Mucosa of descending colon (tissue), 3 donors: ENCODE results near the gene OR12D2. TPM values are rescaled to one million over a fixed set of nuclear protein-coding genes. Genes with fewer than 3 reads are reported as not detected.
"Not testable (repeated sequence)": the region's sequence is repeated elsewhere in the genome, so short reads cannot be mapped to it uniquely, and the experiment has no call there.

Source experiments
- ATAC-seq: fragments of 200-7000 bp; cut with Tn5 transposase; one replicate; pipeline ENCODE4 v1.9.1; 2020; ENCODE audit warnings: mild to moderate bottlenecking, moderate library complexity
- DNase-seq, 3 donors: peaks; one replicate each; pipeline ENCODE4 v3.0.0-alpha.2; 2020
- H3K36me3 ChIP-seq: fragments of 200-600 bp; one replicate; pipeline ENCODE4 v1.8.0; 2021; ENCODE audit warnings: low read depth, mild to moderate bottlenecking
- H3K4me1 ChIP-seq: fragments of 200-600 bp; one replicate; pipeline ENCODE4 v1.8.0; 2021; ENCODE audit warnings: low read depth, mild to moderate bottlenecking
- H3K4me3 ChIP-seq: fragments of 200-600 bp; one replicate; pipeline ENCODE4 v1.8.0; 2021; ENCODE audit warnings: mild to moderate bottlenecking
- H3K9me3 ChIP-seq: fragments of 200-600 bp; one replicate; pipeline ENCODE4 v1.8.0; 2021; ENCODE audit warnings: mild to moderate bottlenecking
- intact Hi-C, 2 donors: fragments of 100-400 bp; cut with DNase I in 1 of 2; cut with micrococcal nuclease in 1 of 2; formaldehyde crosslinking; loops; one replicate each; pipeline versions ENCODE4 v1.11.0 to v1.11.1; 2022; cut with DNase I, micrococcal nuclease
- total RNA-seq, 3 donors: library from RNA; stranded (reverse); fragmentation: NEBNext Ultra II Directional in 2 of 3; extraction: Animal tissue kit (Norgen Biotek cat#: 25700) in 2 of 3; gene quantifications; one replicate each; pipeline versions ENCODE4 v1.2.1 to v1.2.4, GENCODE V29; 2021 to 2023
- TF ChIP-seq, protein P1 (sequence below): fragments of 200-600 bp; IDR thresholded peaks from one replicate; pipeline ENCODE4 v1.8.0; 2022; ENCODE audit warnings: antibody characterized with exemption, mild to moderate bottlenecking
- donor health status: DM: no; HTN: no; CAD: no; lungs with moderate emphysema.
- donor health status: DM: no; HTN: no; CAD: no.
- donor health status: DM: no; HTN: yes; CAD: no.

The OR12D2 gene
- total RNA-seq, 3 donors from 2014 or later, result not detected

DNA sequence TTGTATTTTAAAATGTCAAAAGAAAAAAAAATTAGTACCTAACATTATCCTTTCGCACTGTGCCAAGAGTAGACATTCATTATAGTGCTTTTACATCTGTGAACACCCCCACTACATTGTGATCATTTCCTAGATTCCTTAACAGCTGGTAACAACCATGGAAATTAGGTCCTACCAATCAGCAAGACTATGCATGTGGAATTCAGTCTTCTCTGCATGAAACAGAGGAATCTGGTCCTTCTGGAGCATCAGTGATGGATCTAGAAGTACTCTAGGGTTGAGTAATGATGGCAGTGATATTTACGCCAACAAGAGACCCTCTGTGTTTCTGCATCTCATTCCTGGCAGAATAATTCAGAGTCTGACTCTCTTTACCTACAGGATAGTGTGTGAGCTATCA lies 28.7 kb downstream of the OR12D2 start:
- Histone ChIP-seq H3K4me3 (no peak overlapping the region), H3K36me3 (no peaks in the 10 kb centered on the region), H3K4me1 (no peaks in the 10 kb centered on the region), H3K9me3 (no peaks in the 10 kb centered on the region)
- TF ChIP-seq, protein P1, sequence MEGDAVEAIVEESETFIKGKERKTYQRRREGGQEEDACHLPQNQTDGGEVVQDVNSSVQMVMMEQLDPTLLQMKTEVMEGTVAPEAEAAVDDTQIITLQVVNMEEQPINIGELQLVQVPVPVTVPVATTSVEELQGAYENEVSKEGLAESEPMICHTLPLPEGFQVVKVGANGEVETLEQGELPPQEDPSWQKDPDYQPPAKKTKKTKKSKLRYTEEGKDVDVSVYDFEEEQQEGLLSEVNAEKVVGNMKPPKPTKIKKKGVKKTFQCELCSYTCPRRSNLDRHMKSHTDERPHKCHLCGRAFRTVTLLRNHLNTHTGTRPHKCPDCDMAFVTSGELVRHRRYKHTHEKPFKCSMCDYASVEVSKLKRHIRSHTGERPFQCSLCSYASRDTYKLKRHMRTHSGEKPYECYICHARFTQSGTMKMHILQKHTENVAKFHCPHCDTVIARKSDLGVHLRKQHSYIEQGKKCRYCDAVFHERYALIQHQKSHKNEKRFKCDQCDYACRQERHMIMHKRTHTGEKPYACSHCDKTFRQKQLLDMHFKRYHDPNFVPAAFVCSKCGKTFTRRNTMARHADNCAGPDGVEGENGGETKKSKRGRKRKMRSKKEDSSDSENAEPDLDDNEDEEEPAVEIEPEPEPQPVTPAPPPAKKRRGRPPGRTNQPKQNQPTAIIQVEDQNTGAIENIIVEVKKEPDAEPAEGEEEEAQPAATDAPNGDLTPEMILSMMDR, result no peak
- no peak for DNase-seq
- intact Hi-C loops, result no loop called here
- no peak for ATAC-seq

DNA sequence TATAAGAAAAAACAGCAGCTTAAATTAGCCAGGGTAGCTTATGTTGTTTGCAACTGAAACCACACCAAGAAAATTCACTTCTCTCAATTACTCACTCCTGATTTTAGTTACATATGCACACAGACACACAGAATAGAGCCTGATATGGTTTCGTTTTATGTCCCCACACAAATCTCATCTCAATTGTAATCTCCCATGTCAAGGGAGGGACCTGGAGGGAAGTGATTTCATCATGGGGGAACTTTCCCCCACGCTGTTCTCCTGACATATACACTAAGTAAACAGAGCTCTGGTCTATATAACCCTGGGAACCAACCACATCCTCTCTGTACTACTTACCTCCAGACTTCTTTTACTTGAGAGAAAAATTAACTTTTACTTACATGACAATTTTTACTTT lies 29.1 kb downstream of the OR12D2 start:
- intact Hi-C loops, result no loop called here
- H3K9me3 ChIP-seq, result no peaks in the 10 kb centered on the region
- no peaks in the 10 kb centered on the region for H3K36me3 ChIP-seq
- ATAC-seq (no peak), DNase-seq (no peak)
- H3K4me1 ChIP-seq, result no peaks in the 10 kb centered on the region
- TF ChIP-seq, protein P1, result no peak
- H3K4me3 ChIP-seq, result no peak overlapping the region

DNA sequence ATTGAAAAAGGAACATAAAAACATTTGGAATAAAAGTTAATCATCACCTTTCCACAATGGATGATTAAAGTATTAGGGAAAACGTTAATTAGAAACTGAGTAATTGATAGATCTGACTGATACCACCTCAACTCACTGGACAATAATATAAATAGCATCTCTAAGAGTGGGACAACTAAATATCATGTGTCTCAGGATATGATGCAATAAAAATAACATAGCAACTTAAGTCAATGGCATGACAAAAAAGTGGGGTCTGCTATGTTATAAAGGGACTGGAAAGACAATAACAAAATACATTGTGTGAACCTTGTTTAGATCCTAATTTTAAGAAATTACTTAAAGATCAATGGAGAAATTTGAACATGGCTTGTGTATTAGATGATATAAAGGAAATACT lies 29.6 kb downstream of the OR12D2 start:
- no peaks in the 10 kb centered on the region for H3K9me3 ChIP-seq
- DNase-seq (no peak), ATAC-seq (no peak)
- H3K4me1 ChIP-seq, result no peaks in the 10 kb centered on the region
- H3K4me3 ChIP-seq, result no peak overlapping the region
- H3K36me3 ChIP-seq, result no peaks in the 10 kb centered on the region
- intact Hi-C loops, result no loop called here
- TF ChIP-seq, protein P1, result no peak

DNA sequence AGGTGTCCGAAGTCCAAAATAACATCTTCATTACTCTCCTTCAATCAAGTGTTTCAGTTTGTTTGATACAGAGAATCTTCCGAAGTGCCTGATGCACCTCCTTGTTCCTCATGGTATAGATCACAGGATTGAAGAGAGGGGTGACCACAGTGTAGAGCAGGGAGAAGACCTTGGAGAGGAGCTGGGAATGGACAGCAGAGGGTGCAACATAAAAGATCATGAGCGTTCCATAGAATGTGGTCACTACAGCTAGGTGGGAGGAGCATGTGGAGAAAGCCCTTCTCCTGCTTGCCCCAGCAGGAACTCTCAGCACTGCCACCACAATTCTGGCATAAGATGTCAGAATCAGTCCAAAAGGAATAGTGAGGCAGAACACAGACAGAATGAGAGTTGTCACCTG lies 31.2 kb downstream of the OR12D2 start:
- Histone ChIP-seq H3K4me3 (no peak overlapping the region), H3K4me1 (no peaks in the 10 kb centered on the region), H3K9me3 (no peaks in the 10 kb centered on the region), H3K36me3 (no peaks in the 10 kb centered on the region)
- intact Hi-C loops, result no loop called here
- no peak for DNase-seq
- TF ChIP-seq, protein P1, result no peak
- ATAC-seq, result no peak

DNA sequence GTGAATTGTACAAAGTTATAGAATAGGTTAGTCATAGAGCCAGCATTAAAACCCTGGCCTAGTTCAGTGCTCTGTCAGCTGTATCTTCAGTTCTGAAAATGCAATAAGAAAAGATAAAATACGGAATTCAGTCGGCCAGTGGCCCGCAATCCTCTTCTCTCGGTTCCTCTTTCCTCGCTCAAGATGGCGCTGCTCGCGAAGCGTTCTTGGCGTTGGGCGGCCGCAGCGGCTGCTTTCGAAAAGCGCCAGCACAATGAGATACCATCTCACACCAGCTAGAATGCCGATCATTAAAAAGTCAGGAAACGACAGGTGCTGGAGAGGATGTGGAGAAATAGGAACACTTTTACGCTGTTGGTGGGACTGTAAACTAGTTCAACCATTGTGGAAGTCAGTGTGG lies 41.3 kb downstream of the OR12D2 start:
- DNase-seq, ATAC-seq, H3K9me3 ChIP-seq, intact Hi-C loops, H3K4me3 ChIP-seq, H3K36me3 ChIP-seq, H3K4me1 ChIP-seq: not testable (repeated sequence)

DNA sequence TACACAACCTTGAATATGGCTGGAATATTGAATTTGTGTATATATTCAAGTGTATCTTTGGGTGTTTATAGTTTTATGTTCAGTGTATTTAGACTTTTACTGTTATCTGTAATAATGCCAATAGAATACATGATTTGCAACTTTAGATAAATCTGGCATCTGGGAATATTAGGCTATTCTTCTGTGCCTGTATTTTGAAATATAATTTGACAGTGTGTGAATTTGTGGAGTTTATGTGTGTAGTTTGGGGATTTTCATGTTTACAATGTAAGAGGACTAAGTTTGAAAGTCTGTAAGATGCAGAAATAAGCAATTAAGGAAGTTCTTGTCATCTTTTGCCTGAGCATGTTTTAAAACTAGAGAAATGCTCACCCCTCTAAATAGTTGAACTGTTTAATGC lies 43.6 kb downstream of the OR12D2 start, which contains the start of gene OR10C1:
OR10C1 (plus strand) TSS at position 301 of the 400 bp plus-strand sequence. CDS start 710 bp downstream, outside the sequence.
- no peaks in the 10 kb centered on the region for H3K9me3 ChIP-seq
- no peak within 1 kb of the TSS for H3K4me3 ChIP-seq
- DNase-seq (no peak), ATAC-seq (no peak)
- intact Hi-C loops, result no loop called here
- TF ChIP-seq, protein P1, result no peak
- no peaks in the 10 kb centered on the region for H3K36me3 ChIP-seq
- no peaks in the 10 kb centered on the region for H3K4me1 ChIP-seq
